Activated CD4-positive, alpha-beta T cell treated with anti-CD3 and anti-CD28 coated beads, Interleukin-2, Interleukin-4, amounts not matched to agents 100 ng/mL and 50 ng/mL, durations not matched to agents 16 hours and 8 hours (primary cell): ENCODE measurements around the gene LARGE1.
"Not testable (repeated sequence)": the region's sequence is repeated elsewhere in the genome, so short reads cannot be mapped to it uniquely, and the experiment has no call there.

ENCODE experiments used
- DNase-seq: peaks from one replicate; pipeline ENCODE4 v3.0.0-alpha.2; 2020; ENCODE audit warnings: low spot score

Gene LARGE1

DNA sequence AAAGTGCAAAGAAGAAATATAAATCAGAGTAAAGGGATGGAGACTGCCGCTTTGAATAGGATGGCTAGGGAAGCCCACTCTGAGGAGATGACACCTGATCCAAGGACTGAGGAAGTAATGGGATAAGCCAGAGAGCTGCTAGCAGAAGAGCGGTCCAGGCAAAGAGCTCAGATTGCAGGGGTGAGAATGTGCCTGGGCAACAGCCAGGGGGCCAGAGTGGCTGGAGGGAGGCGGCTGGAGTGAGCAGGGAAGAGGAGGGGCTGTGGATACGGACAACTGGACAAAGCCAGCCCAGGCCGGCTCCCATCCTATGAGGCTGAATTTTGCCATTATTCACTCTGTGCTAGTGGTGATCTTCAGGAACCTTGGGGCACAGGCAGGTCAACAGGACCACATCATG lies 501.8 kb downstream of the LARGE1 start:
- DNase-seq, result no peak

DNA sequence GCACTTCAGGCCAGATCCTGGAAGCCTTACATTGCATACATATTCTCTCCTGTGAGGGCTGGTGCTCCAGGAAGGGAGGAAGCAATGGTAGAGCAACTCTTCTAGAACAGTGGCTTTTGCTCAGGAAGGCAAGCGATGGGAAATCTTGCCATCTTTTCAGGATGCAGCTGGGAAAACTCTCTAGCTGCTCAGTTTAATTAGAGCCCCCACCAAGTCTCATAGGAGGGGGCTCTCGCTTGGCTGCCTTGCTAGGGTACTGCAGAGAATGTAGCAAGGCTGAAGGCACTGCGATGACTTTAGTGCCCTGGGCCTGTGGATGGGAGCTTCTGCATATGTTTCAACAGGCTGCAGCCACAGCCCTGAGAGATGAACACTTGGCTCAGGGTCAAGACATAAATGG lies 504.9 kb downstream of the LARGE1 start:
- no peak for DNase-seq

DNA sequence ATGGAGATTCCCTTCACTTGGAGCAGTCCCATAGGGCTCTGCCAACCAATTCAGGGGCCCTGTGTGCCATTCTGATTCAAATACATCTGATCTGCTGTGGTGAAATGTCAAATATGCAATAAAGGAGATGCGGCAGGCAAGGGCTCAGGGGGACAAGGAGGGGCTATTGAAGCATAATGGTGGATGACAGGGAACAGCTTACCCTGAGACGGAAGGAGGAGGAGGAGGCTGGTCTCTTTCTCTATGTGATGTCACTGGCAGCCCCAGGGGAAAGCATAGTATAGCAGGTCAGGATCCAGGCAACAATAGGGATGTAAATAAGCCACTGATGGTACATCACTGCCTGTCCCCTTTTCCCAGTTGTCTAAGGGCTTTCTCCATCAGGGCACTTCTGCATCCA lies 511.2 kb downstream of the LARGE1 start:
- DNase-seq, result no peak

DNA sequence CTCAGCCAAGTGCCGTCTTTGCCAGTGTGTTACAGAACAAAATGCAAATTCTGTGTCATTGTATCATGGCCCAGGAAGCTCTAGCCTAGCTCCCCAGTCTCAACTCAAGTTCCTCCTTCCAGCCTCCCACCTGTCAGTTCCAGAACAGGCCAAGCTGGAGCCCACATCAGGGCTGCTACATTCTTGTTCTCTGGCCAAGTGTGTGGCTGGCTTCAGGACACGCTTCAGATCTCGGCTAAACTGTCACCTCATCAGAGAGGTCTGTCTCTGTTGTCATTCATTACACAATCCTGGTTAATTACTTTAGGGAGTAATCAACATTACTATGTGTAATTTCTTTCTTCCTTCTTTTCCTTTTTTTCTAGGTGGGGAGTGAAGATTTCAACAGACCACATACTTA lies 515.1 kb downstream of the LARGE1 start:
- DNase-seq, result no peak

DNA sequence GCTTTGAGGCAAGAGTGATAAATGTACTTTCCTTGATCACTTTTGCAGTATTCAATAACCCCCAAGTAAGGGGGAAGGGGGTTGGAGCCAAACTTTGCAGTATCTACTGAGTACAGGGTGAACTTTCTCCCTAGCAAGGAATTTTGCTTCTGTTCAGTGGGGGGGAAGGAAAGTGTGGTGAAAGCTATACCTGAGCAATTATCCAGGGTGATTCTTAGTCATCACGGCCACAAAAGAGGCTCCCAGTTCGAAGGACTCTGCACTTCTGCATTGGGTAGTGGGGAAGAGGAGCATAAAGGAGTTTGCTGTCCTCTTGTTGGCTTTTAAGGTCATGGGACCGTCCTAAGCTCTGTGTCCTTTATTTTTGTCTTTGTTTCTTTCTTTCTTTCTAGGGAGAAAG lies 515.6 kb downstream of the LARGE1 start:
- DNase-seq, result no peak

DNA sequence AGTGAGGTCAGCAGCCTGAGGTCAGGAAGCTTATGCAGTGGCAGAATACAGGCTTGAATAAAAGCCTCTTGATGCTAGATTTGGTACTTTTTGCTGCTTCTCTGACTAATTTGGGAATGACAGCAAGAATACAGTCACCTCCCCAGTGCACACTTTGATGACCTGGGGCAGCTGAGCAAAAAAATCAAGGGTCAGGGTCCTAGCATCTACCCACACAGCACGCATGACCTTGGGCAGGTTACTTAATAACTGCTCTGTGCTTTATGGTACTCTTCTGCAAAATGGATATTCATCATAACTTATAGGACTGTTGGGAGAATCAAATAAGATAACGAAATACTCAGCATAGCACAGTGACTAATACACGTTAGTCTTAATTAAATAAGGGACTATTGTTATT lies 518.0 kb downstream of the LARGE1 start:
- no peak for DNase-seq

DNA sequence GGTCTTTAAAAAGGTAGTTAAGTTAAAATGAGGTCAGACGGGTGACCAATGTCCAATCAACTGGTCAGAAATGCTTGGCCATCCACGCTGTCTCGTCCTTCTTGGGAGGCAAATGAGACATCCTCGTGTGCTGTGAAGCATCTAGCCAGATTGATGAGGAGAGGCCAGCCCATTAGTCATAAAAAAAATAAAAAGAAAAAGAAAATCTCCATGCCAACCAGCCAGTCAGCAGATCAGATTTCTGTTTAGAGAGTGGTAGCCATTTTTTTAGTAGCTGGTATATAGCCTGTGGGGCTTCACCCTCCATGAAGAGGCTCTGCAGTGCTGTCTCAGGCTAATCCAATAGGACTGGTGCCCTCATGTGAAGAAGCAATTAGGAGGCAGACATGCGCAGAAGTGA lies 519.0 kb downstream of the LARGE1 start:
- DNase-seq, result no peak

DNA sequence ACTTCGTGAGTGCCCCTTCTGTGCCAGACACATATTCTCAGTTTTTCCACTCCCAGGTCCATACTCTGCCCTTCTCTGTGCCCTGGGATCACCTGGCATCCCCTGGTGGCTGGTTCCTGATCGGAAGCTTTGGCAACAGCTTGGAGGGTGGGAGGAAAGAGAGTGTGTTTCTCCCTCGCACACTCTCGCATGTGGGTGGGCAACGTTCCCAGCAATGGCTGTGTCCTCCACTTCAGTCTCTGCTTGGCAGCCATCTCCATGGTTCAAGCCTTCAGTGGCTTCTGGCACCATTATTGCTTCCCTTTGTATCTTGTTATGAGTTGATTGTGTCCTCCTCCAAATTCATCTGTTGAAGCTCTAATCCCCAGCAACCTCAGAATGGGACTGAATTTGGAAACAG lies 519.4 kb downstream of the LARGE1 start:
- no peak for DNase-seq

DNA sequence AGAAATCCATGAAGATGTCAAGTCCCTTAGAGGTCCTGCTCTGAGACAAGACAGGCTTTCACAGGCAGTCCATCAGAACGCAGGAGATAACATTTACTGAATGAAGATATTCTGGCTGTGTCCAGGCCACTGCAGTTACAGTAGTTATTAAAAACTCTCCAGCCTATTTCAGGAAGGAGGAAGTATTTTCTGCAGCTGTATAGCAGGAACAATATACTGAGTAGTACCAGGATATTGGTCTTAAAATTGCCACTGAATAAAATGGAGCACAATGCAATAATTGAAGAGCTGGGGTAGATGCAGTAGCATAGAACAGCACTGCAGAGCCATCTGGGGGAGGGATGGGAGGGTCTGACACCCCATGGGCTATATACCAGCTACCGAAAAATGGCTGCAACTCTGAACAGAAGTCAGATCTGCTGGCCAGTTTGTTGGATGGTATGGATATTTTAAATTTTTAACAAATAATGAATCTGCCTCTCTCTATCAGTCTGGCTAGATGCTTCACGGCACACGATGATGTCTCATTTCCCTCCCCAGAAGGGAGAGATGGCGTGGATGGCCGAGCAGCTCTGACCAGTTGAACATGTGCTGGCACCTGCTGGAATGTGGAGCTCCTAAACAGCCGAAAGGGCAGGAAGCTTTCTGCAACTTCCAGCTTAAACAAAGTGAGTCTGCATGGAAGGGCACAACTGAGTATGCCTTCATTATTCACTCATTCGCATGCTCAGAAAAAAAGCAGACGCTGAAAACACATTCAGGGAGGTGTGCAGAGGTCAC lies 520.0 kb downstream of the LARGE1 start:
- DNase-seq, result no peak

DNA sequence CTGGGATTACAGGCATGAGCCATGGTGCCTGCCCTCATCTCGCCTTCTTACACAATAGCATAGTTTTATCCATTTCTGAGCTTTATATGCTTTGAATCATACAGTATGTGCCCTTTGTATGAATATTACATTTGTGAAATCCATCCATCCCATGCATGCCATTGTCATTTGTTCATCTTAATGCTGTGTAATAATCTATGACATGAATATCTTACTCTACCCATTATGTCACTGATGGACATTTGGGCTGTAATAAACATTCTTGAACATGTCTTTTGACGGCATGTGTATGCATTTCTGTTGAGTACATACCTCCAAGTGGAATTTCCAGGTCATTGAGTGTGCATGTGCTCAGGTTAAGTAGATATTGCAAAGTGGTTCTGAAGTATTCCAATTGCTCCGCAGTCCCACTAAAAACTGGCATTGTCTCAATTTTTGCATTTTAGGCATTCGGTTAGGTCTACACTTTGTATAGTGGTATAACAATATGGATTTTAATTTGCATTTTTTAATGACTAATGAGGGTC lies 522.8 kb downstream of the LARGE1 start:
- DNase-seq, result no peak

DNA sequence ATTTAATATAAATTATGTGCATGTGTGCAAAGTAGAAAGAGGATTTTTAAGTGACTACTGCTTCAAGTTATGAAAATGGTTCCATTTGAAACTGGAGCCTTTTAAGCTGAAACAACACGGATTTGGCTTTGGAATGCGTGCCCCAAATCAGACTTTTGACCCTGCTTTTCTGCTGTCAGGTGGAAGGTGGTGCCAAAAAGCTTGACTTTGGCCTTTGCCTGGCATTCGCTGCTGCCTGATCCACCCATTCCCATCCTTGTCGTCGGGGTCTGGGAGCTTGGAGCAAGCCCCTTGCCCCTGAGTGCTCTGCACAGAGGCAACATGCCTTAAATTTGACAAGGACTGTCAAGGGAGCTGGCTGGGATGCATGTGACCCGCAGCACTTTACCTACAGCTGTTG lies 526.8 kb downstream of the LARGE1 start:
- DNase-seq, result no peak

DNA sequence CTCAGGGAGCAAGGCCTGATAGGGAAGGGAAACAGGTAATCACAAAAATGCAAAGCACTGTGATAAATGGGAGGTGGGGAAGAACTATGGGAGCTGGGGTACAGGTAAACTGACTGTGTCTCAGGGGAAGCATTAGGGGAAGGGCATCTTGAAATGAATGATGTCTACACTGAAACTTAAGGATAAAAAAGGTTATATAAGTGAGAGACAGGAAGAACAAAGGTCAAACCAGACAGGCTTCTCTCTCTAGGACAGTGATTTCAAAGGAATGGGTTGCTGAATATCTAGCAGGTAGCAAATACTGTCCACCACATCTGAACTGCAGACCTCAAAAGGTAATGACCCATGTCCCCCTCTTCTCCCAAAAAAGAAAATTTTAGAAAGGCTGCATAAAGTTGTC lies 529.0 kb downstream of the LARGE1 start:
- DNase-seq, result no peak

DNA sequence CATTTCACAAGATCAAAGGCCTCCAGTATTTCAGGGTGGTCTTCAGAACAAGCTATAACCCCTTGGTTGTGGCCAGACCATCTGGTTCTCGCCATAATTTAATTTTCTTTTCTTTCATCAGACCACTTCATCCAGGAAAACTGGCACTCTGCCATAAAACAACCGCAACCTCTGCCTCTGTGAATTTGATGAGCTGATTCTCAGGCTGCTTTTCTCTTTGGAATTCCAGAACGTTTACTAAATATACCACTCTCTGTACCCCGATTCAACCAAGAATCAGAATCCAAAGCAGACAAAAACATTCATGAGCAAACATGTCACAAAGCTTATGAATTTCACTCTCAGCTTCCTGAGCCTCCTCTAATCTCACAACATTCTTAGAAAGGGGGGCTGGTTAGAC lies 530.3 kb downstream of the LARGE1 start:
- no peak for DNase-seq

DNA sequence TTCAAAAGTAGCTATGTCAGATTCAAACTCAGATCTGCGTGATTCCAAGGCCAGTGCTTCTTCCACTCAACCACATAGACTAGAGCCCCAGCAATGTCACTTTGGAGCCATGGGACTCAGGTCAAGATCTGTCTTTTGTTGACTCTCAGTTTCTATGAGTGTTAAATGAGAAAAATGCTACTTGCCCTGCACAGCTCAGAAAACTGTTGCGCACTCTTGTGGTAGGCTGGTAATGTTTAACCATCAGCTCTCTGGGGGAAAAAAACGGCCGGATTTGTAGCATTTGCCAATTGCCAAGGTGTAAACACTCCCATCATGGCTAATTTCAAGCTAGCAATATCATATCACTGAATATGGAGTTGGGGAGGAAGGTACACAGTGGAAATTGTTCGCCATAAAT lies 534.0 kb downstream of the LARGE1 start:
- DNase-seq, result no peak

DNA sequence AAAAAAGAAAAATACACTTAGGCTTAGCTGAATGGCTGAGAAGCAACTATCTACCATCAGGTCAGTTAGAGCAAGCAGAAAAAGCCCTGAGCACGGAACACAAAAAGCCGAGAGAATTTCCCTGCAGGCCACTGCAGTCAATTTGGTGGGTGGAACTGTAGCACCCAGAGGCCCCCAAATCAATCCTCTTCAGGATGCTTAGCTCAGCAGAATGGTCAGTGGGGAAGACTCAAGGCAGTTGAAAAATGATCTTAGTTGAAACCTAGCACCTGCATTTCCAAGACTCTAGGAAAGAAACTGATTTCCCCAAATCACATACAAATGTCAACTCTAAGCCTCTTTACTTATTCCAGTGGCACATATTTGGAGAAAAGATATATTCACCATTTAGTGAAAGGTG lies 534.7 kb downstream of the LARGE1 start:
- no peak for DNase-seq

DNA sequence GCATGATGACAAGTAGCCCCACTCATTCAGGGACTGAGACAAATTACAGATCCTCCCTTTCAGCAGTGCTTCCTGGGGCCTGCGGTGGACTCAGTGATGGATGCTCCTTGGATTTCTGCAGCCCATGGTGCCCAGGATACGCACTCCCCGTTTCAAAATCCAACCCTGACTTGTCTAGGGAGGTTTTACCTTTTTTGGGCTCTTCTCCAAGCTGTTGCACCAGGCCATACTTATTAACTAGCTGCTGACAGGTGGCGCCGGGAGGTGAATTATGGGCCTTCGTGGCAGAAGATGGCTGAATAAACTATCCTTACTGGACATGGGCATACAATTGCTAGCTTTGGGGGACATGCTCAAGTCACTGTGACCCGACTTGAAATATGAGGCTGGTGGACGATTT lies 537.8 kb downstream of the LARGE1 start:
- DNase-seq, result no peak

DNA sequence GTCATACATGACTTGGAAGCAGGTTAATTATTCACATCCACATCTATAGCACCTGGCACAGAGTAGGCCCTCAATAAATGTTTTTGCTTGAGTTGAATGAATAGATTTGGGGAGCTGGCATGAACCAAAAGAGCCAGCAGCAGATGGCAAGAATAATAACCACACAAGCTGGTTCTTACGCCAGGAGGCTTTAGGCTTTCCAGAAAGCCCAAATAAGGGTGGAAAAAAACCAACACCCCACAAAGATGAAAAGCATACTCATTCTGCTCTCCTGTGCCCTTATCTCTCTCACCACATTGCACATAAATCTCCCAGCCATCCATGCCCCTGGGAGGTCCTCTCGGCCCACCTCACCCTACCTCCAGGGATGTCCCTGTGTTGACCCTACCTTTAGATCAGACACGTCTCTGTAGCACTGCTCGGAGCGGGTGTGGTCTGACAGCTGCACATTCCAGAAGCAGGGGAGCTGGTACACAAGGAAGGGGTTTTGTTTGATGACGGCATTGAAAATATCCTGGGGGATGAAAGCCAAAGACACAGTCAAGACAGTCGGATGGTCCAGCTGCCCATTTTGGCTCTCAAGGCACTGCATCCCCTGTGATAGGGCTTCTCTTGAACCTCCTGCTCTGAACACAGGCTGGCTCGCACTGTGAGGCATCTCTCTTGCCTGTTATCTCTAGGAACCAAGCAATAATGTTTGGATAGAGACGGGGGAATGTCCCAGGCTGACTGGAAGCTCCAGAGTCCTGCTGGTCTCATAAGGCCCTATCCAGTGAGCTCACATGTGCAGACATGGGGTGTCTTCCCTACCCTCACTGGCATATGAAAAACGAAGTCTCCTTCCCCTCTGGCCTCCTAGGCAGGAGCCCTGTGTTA lies 538.5 kb downstream of the LARGE1 start:
- DNase-seq, result no peak

DNA sequence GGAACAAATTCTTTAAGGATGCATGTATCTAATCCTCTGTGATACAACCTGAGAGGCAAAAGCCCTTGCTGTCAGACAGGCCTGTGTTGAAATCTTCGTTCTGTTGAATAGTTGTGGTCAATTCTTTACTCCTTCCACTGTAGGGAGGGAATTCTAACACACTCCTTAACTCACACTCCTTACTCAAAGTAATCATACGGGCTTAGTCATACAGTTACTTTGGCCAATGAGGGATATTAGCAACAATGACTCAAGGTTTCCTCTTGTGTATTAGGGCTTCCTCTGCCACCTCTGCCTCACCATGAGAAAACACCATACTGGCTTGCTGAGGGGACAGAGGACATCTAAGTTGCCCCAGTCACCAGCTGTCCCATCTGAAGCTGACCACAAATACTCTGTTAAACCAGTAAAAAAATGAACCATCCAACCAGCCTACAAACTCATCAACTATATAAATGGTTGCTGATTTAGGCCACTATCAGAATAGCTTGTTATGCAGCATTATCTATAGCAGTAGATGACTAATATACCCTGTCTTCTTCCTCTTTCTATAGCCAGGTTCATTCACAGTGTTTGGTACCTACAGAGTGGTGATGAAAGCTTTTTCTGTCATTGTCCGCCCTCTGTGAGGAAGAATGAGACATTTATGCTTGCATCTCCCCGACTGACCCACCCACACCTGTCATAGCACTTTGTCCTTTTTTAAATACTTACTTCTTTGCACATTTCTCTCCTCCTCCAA lies 539.3 kb downstream of the LARGE1 start:
- DNase-seq, result no peak

DNA sequence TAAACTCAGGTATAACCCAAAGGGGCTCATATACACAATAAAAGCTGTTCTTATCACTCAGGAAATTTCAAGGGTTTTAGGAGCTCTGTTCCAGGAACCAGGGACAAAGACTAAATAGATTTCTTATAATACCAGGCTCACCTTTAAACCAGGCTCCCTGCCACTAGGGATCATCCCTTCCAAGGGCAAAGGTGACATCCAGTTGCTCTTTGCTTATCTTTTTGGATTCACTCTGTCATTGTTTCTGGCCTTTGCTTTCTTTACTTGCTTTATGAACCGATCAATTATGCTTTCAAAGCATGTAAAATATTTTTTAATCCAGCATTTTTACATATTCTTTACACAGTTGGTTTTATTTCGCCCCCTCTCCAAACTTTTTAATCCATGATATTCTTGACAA lies 540.4 kb downstream of the LARGE1 start:
- DNase-seq, result no peak

DNA sequence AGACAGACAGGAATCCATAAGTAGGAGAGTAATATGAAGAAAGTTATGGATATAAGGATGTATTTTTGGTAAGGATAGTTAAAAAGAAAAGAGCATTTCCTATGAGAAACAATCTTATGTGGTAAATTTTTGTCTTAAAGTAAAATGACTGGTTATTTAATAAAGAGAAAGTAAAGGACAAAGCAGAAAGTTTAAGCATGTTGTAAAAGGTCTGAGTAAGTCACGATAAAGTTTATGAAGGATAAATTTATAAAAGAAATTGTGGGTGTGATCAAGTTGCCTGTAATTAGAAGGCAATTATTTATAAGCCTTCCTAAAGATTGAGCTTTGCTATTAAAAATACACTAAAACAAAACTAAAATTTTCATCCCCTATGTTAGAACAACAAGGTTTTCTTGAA lies 547.4 kb downstream of the LARGE1 start:
- DNase-seq, result no peak

DNA sequence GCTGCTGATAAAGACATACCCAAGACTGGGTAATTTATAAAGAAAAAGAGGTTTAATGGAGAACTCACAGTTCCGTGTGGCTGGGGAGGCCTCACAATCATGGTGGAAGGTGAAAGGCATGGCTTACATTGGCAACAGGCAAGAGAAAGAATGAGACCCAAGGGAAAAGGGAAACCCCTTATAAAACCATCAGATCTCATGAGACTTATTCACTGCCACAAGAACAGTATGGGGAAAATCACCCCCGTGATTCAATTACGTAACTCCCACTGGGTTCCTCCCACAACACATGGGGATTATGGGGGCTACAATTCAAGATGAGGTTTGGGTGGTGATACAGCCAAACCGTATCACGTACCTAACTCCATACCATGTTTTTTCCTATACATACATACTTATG lies 557.0 kb downstream of the LARGE1 start:
- DNase-seq, result not testable (repeated sequence)

DNA sequence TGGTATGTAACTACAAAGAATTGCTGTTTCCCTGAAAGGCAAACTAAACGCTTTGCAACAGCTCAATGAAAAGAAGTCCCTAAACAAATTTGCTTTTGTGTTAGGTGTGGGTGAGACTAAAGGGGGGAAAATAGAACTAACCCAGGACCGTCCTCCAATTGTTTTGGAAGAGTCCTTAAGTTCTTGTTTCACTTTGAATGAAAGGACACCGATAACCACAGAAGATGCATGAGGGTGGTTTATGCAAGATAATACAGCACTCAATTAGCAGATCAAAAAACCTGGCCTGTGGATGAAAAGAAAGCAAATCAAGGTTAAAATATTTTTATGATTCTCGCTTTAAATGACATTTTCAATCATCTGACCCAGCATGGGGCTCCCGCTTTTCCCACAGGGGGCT lies 557.6 kb downstream of the LARGE1 start:
- no peak for DNase-seq

DNA sequence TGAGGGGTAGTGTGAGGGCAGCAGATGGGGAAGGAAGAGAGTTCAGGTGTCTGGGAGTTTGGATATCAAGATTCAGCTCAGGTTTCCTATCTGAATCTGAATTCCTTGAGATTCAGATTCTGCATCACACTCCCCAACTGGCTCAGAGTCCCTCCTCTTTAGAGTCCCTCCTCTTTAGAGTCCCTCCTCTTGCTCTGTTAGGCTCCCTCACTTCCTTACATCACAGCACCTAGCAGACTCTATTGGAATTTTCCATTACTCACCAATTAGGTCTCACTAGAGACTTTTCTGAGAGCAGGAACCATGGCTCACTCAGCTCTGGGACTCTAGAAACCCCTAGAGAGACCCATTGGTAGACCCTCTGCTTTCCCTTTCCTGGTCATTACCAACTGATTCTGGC lies 558.7 kb downstream of the LARGE1 start:
- no peak for DNase-seq
